Endothelial cell of umbilical vein (primary cell): ENCODE results near the gene MTG1. TPM values are rescaled to one million over a fixed set of nuclear protein-coding genes. Genes with fewer than 3 reads are reported as not detected.

Experiments
- BruUV-seq: library from RNA; stranded (reverse); fragments of 400-500 nt; replicated peaks from 2 replicates; lab custom pipeline; 2021; lab: Mats Ljungman, UMichigan
- CTCF ChIA-PET: fragments of 300-600, 350-600 bp; sonication (Branson Sonifier 250); formaldehyde crosslinking; loops from one replicate; lab custom pipeline; 2021; ENCODE audit warnings: antibody characterized with exemption, inconsistent platforms; lab: Charles Lee
- POLR2A ChIA-PET: fragments of 300-600, 350-600 bp; sonication (Branson Sonifier 250); formaldehyde crosslinking; loops from one replicate; lab custom pipeline; 2021; ENCODE audit warnings: antibody characterized with exemption, inconsistent platforms; lab: Charles Lee
- DNase-seq: peaks from one replicate; pipeline ENCODE4 v3.0.0-alpha.2; 2011; ENCODE audit warnings: low read depth, low spot score
- FAIRE-seq: peaks from 2 replicates; lab custom pipeline; 2011; peaks lifted over from hg19 to GRCh38; lab: Jason Lieb, UNC
- H2AFZ ChIP-seq: 2 replicates; pipeline ENCODE4 v1.6.0; 2012; ENCODE audit warnings: low read depth, low read length, control low read depth, inconsistent platforms
- H3K27ac ChIP-seq: 2 replicates; pipeline ENCODE4 v1.5.1; 2011; ENCODE audit warnings: low read depth, mild to moderate bottlenecking, control low read depth, low read length, moderate library complexity; ENCODE audit not compliant: insufficient read depth
- H3K27me3 ChIP-seq, 2 experiments: 2 replicates each; pipeline versions ENCODE4 v1.6.0 to v1.6.1; 2011; ENCODE audit warnings: low read length in 2 of 2, mixed read lengths in 1 of 2; ENCODE audit not compliant: control insufficient read depth in 2 of 2, insufficient read depth in 2 of 2
- H3K36me3 ChIP-seq, 2 experiments: 2 replicates in 1 of 2; 3 replicates in 1 of 2; pipeline ENCODE4 v1.5.1; 2011; ENCODE audit warnings: low read length in 2 of 2, mild to moderate bottlenecking in 1 of 2, moderate library complexity in 1 of 2; ENCODE audit not compliant: control insufficient read depth in 2 of 2, insufficient read depth in 2 of 2; ENCODE audit errors: extremely low read depth in 1 of 2
- H3K4me1 ChIP-seq: 3 replicates; pipeline ENCODE4 v1.5.1; 2011; ENCODE audit warnings: mild to moderate bottlenecking, low read length; ENCODE audit not compliant: control insufficient read depth, insufficient read depth; ENCODE audit errors: extremely low read depth
- H3K4me2 ChIP-seq: 2 replicates; pipeline ENCODE4 v1.6.1; 2011; ENCODE audit warnings: low read length, control low read depth, mixed read lengths; ENCODE audit not compliant: insufficient read depth
- H3K4me3 ChIP-seq, 3 experiments: fragments of 200-600 bp in 1 of 3; sonication (generic), shearing (Covaris generic) in 1 of 3; replicated peaks in 1 of 3; 2 replicates each; pipeline ENCODE4 v1.5.1; 2011 to 2016; ENCODE audit warnings: control low read depth in 3 of 3, low read length in 3 of 3, mild to moderate bottlenecking in 2 of 3, inconsistent platforms in 1 of 3, low read depth in 1 of 3, moderate library complexity in 1 of 3; ENCODE audit not compliant: insufficient read depth in 1 of 3
- H3K79me2 ChIP-seq: 2 replicates; pipeline ENCODE4 v1.6.0; 2012; ENCODE audit warnings: low read length, inconsistent platforms; ENCODE audit not compliant: control insufficient read depth, insufficient read depth
- H3K9ac ChIP-seq: replicated peaks from 2 replicates; pipeline ENCODE3; 2011; ENCODE audit warnings: low read length, control low read depth; ENCODE audit not compliant: insufficient read depth; ENCODE audit errors: extremely low read depth
- H3K9me1 ChIP-seq: replicated peaks from 3 replicates; pipeline ENCODE4 v1.6.0; 2011; ENCODE audit warnings: mild to moderate bottlenecking, low read length; ENCODE audit not compliant: control insufficient read depth, insufficient read depth; ENCODE audit errors: extremely low read depth
- H3K9me3 ChIP-seq: replicated peaks from 2 replicates; pipeline ENCODE4 v1.5.1; 2012; ENCODE audit warnings: low read length, inconsistent platforms; ENCODE audit not compliant: control insufficient read depth, insufficient read depth
- H4K20me1 ChIP-seq: replicated peaks from 2 replicates; pipeline ENCODE3; 2011; ENCODE audit warnings: mild to moderate bottlenecking, low read length; ENCODE audit not compliant: control insufficient read depth, insufficient read depth; ENCODE audit errors: extremely low read depth
- EZH2 ChIP-seq: IDR thresholded peaks from 2 replicates; pipeline ENCODE4 v1.6.1; 2012; ENCODE audit warnings: borderline replicate concordance, low read depth, mild to moderate bottlenecking, moderate library complexity, low read length, inconsistent platforms; ENCODE audit not compliant: severe bottlenecking
- FOS ChIP-seq: IDR thresholded peaks from 2 replicates; pipeline ENCODE4 v1.6.1; 2011; ENCODE audit warnings: mild to moderate bottlenecking, low read length, moderate library complexity, borderline replicate concordance; ENCODE audit not compliant: insufficient read depth
- GATA2 ChIP-seq: IDR thresholded peaks from 2 replicates; pipeline ENCODE4 v1.7.0; 2011; ENCODE audit warnings: low read depth, mild to moderate bottlenecking, moderate library complexity, mixed read lengths, low read length; ENCODE audit not compliant: insufficient read length, insufficient read depth
- JUN ChIP-seq: IDR thresholded peaks from 2 replicates; pipeline ENCODE4 v1.6.1; 2011; ENCODE audit warnings: borderline replicate concordance, low read depth; ENCODE audit not compliant: insufficient read length, insufficient read depth
- MYC ChIP-seq: IDR thresholded peaks from one replicate; pipeline ENCODE4 v1.6.1; 2011; ENCODE audit warnings: mild to moderate bottlenecking, low read depth, low read length
- POLR2A ChIP-seq: IDR thresholded peaks from 2 replicates; pipeline ENCODE4 v1.6.1; 2012; ENCODE audit warnings: low read depth, mild to moderate bottlenecking, control low read depth, low read length
- POLR2AphosphoS5 ChIP-seq: IDR thresholded peaks from 2 replicates; pipeline ENCODE4 v1.6.1; 2012; ENCODE audit warnings: low read depth, mild to moderate bottlenecking, control low read depth, low read length, moderate library complexity; ENCODE audit not compliant: insufficient read depth
- dilution Hi-C: fragments of 300-500 bp; cut with MboI; formaldehyde crosslinking; loops from one replicate; pipeline ENCODE4 v1.15.0; 2019; ENCODE audit warnings: low sequenced_read_pairs; ENCODE audit not compliant: extremely low pct_ligation_motif_present
- intact Hi-C: fragments of 100-400 bp; cut with micrococcal nuclease; formaldehyde crosslinking; loops from one replicate; pipeline ENCODE4 v1.10.0; 2022
- polyA plus RNA-seq, 4 experiments: library from polyadenylated mRNA; depleted of rRNA in 3 of 4; stranded (reverse) in 3 of 4; unstranded in 1 of 4; fragments of >200 nt; gene quantifications; 2 replicates each; pipeline versions ENCODE4 v1.2.1 to v1.2.3, GENCODE V29; 2011 to 2012; ENCODE audit warnings: missing spikeins in 1 of 4
- total RNA-seq: library from RNA; stranded (reverse); gene quantifications from 2 replicates; pipeline ENCODE4 v1.2.3, GENCODE V29; 2021
- TF ChIP-seq, protein P1 (sequence below), 2 donors: IDR thresholded peaks; 1 replicate in 1 of 2; 2 replicates in 1 of 2; pipeline ENCODE4 v1.5.1; 2011; ENCODE audit warnings: low read length in 2 of 2, mild to moderate bottlenecking in 2 of 2, moderate library complexity in 2 of 2, control low read depth in 1 of 2, inconsistent platforms in 1 of 2, low read depth in 1 of 2; ENCODE audit not compliant: insufficient read depth in 1 of 2; ENCODE audit errors: extremely low read depth in 1 of 2
- TF ChIP-seq, protein P2 (sequence below): IDR thresholded peaks from 2 replicates; pipeline ENCODE4 v1.6.1; 2011; ENCODE audit not compliant: insufficient read depth, insufficient read length

Gene MTG1
- total and polyA plus RNA-seq, 2 donors (not counting 3 experiments of a cell fraction or from before 2014, with no cell fraction given): 66.5 to 91.6 TPM

DNA sequence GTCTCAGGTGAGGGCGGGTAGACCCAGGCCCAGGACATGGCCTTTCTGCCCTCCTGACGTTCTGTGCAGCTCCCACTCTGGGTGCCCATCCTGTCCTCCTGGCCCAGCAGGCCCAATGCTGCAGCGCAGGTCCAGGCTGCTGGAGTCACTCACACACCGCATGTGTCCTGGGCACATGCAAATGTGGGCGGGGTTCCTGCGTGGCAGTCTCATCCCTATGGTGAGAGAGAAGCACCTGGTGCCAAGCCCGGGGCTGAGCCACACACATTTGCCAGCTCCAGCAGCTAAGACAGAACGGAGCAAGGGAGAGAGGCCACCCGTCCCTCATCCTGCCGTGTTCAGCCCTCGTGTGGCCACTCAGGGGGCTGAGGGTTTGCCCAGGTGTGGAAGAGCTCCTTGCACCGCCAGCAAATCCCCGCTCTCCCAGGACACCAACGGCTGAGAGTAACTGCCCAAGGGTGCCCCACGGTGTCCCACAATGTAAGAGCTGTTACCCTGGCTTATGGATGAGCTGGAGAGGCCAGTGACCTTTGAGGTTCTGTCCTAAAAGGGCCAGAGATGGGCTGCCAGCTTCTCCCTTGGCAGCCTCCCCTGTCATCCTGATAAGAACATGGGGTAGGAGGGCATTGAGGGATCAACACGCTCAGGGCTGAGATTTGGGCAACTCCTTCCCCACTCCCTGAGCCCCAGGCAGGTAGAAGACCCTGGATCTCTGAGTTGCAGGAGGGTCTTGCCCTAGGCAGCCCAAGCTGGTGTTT lies 40.6 kb upstream of the MTG1 start:
- intact Hi-C loops: no loop called here

More for the DNA sequence above, 40.6 kb upstream of the MTG1 start:
- Histone ChIP-seq H3K9me3 (no peaks in the 10 kb centered on the region), H2AFZ (no peak overlapping the region), H3K27me3 (no peaks in the 10 kb centered on the region), H3K4me3 (no peak overlapping the region), H3K79me2 (no peaks in the 10 kb centered on the region), H4K20me1 (no peaks in the 10 kb centered on the region), H3K27ac (no peak overlapping the region), H3K9ac (no peak overlapping the region), H3K4me1 (peaks cover 3% of the 10 kb centered on the region), H3K9me1 (no peaks in the 10 kb centered on the region), H3K4me2 (no peak overlapping the region), H3K36me3 (no peaks in the 10 kb centered on the region)
- TF ChIP-seq GATA2: no peak
- TF ChIP-seq MYC: no peak
- no peak for TF ChIP-seq EZH2
- TF ChIP-seq, protein P1, sequence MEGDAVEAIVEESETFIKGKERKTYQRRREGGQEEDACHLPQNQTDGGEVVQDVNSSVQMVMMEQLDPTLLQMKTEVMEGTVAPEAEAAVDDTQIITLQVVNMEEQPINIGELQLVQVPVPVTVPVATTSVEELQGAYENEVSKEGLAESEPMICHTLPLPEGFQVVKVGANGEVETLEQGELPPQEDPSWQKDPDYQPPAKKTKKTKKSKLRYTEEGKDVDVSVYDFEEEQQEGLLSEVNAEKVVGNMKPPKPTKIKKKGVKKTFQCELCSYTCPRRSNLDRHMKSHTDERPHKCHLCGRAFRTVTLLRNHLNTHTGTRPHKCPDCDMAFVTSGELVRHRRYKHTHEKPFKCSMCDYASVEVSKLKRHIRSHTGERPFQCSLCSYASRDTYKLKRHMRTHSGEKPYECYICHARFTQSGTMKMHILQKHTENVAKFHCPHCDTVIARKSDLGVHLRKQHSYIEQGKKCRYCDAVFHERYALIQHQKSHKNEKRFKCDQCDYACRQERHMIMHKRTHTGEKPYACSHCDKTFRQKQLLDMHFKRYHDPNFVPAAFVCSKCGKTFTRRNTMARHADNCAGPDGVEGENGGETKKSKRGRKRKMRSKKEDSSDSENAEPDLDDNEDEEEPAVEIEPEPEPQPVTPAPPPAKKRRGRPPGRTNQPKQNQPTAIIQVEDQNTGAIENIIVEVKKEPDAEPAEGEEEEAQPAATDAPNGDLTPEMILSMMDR (IDR thresholded peaks at IDR 0.05; ENCODE audit: extremely low read depth in 1 of 2, insufficient read depth in 1 of 2, low read depth in 1 of 2, low read length in 2 of 2): no peak
- TF ChIP-seq JUN: no peak
- TF ChIP-seq, protein P2, sequence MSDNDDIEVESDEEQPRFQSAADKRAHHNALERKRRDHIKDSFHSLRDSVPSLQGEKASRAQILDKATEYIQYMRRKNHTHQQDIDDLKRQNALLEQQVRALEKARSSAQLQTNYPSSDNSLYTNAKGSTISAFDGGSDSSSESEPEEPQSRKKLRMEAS: no peak
- no peak for TF ChIP-seq POLR2AphosphoS5
- no peak for TF ChIP-seq FOS
- TF ChIP-seq POLR2A: no peak
- DNase-seq: no peak
- BruUV-seq: no TSS peak
- CTCF ChIA-PET: interaction anchor here (1.6 to 3.6 kb wide), 2 partner anchors 10 to 24 kb away, joined by 5 to 20 read pairs; no protein-coding TSS in a partner anchor
- dilution Hi-C loops: no loop called here
- FAIRE-seq: no peak
- POLR2A ChIA-PET: interaction anchor here (0.6 kb wide), 1 partner anchor 19 kb away, joined by 5 read pairs; no protein-coding TSS in a partner anchor
